Measurements from ENCODE around the gene PAPPA2.

PAPPA2 gene

GRCh38 chr1:176815621-176816020 is 352.6 kb downstream of the PAPPA2 start:
- no peak for DNase-seq

GRCh38 chr1:176816232-176816631 is 353.3 kb downstream of the PAPPA2 start:
- no peak for DNase-seq

GRCh38 chr1:176820391-176821031 is 357.5 kb downstream of the PAPPA2 start:
- no peak for DNase-seq

DNA sequence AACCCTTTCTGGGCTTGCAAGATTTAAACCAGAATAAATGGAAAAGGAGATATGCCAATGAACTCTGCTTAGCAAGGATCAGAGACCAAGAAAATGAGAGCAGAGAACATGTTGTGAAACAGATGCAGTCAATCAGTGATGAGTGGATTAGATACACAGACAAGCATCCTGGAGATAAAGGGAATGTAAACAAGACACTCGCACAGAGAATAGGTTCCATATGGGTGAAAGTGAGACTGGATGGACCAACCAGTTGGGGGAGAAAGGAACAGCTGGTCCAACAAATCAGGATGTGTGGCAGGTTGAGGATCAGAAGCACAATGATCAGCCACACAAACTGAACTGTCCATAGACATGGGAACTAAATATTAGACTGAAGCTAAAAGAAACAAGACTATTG is 363.3 kb downstream of the PAPPA2 start:
- DNase-seq, result no peak

DNA sequence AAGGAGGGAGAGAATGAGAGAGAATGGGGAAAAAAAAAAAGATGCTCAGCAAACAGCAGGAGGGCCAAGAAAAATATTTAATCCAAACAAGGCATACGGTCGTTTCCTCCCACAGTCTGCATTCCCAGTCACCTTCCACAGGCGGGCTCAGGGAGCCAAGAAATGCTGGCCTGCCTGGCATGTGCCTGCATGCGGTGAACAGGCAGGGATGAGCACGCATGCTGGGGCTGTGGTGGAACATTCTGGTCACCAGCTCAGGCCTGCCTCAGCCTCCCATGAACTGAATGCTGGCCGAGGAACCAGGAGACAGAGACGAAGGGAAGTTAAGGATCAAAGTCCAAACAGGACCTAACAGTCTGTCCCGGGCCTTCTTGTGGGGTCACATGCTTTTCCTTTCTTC is 366.3 kb downstream of the PAPPA2 start:
- no peak for DNase-seq

- DNase-seq, result no peak
Measured at GRCh38 chr1:176831150-176831549, 368.2 kb downstream of the PAPPA2 start.

GRCh38 chr1:176837708-176838107 is 374.7 kb downstream of the PAPPA2 start:
- no peak for DNase-seq

DNA sequence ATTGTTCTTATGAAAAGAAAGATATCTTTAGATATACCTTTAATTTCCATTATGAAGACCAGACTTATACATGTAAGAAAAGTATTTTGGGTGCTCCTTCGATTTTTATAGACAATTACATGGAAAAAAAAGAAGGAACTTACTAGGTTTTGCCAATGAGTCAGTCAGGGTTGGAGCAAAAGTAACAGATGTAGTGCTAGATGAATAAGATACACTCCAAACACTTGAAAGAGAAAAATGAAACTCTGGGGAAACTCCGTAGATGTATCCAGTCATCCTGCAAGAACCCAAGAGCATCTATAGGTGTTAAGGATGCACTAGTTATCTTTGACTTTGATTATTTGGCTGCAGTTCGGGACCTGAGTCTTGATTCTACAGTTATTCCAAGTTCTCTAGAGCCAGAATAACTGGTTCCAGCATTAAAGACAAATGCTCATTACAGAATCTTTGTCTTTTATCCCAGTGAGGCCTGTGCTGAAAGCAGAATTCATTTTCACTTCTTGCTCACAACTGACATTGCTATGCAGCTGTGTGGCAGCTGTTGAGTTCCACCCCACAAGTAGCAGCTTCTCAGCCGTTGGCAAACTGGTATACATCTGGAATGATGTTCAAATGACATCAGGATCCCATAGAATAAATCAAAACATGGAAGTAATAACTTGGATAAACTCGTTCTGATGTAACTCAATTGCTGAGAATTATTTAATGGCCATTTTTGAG is 375.5 kb downstream of the PAPPA2 start:
- DNase-seq, result no peak

- no peak for DNase-seq
Measured at GRCh38 chr1:176839216-176839615, 376.2 kb downstream of the PAPPA2 start.

- DNase-seq, result no peak
Measured at GRCh38 chr1:176841238-176841637, 378.3 kb downstream of the PAPPA2 start.

GRCh38 chr1:176843352-176844297 is 380.6 kb downstream of the PAPPA2 start:
- no peak for DNase-seq

DNA sequence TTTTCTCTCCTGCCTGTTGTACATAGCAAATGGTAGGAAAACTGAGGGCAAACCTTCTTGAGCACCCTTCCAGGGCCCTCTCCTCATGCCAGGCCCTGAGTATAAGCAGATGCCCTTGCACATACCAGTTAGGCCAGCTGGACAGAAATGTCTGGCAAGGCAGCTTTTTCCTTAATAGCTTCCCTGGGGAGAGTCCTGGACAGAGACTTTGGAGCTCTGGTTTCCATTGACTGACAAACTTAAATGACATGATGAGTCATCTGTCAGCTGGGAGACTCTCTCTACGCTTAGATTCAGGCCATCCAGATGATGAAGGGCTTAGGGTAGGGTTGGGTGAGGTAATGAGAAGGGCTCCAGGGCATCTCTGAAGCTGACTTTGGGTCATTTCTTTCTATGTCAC is 384.1 kb downstream of the PAPPA2 start:
- DNase-seq, result no peak

DNA sequence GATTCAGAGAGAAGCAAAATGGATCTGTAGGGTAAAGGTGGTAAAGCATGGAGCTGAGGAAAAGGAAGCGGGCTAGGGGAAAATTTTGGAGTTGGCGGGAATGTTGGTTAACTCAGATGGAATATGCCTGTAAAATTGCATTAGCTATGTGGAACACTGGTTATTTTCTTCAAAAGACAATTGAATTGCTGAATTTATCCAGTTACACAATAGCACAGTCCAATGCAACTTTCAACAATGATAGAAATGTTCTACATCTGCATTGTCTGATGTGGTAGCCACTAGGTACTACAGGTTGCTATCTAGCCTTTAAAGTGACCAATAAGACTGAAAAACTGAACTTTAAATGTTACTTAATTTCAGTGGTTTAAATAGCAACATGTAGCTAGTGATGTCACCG is 386.3 kb downstream of the PAPPA2 start:
- no peak for DNase-seq

GRCh38 chr1:176850871-176851270 is 387.9 kb downstream of the PAPPA2 start:
- no peak for DNase-seq

DNA sequence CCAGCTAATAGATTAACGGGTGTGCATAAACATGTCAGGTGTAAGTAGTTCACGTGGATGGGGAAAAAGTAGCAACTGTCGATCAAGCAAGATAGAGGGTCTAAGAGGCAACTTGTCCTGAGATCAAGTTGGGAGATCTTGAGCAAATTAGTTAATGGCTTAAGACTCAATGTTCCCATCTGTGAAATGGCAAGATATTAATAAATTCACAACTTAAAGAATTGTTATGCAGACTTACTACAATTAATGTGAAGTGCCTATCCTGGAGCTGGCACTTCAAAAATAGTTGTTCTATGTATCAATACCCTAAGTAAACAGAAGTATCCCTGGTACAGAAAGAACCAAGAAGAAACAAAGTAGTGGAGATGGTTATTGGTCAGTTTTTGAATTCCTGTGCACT is 389.1 kb downstream of the PAPPA2 start:
- no peak for DNase-seq

GRCh38 chr1:176853503-176853902 is 390.5 kb downstream of the PAPPA2 start:
- no peak for DNase-seq

GRCh38 chr1:176854121-176854520 is 391.1 kb downstream of the PAPPA2 start:
- no peak for DNase-seq

GRCh38 chr1:176854758-176855745 is 392.1 kb downstream of the PAPPA2 start:
- no peak for DNase-seq

GRCh38 chr1:176857632-176858031 is 394.7 kb downstream of the PAPPA2 start:
- no peak for DNase-seq

GRCh38 chr1:176858433-176858916 is 395.5 kb downstream of the PAPPA2 start:
- no peak for DNase-seq

DNA sequence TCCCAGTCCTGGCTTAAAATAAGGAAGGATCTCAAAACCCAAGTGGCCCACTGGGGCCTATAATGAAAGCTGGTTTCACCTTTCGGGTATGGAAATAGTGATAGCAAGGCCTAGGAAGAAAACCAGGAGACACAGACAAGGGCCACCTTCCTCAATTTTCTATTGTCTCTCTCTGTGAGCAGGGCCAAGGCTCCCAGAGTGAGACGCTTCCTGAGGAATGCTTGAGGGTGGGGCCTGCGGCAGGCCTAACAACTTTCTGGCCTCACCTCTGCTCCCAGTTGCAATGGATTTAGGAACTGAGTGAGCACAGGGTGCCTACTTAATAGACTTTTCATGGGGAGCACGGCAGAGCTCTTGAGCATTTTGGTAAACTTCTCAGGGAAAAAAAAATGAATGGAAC is 400.6 kb downstream of the PAPPA2 start:
- DNase-seq, result no peak

DNA sequence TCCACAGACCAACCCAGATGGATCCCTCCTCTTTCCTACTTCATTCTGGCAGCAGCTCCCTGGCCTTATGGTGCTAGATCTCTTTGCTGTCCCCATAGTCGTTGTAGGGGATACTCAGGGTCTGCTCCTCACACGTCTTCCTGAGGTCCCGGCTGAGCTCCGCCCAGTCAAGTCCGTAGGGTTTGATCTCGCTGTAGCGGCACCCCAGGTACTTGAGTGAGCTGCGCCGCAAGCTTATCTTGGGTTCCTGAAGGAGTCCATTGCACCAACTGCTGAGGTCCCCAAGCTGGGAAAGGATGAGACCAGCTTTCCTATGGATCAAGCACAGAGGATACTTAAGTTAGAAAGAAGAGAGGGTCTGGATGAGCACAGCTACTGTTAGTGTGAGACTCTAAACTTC is 401.2 kb downstream of the PAPPA2 start:
- no peak for DNase-seq
